ENCODE results near the gene SHCBP1L. TPM values are rescaled to one million over a fixed set of nuclear protein-coding genes. Genes with fewer than 3 reads are reported as not detected.

SHCBP1L gene
- total RNA-seq, 6 experiments from 2014 or later: not detected

DNA sequence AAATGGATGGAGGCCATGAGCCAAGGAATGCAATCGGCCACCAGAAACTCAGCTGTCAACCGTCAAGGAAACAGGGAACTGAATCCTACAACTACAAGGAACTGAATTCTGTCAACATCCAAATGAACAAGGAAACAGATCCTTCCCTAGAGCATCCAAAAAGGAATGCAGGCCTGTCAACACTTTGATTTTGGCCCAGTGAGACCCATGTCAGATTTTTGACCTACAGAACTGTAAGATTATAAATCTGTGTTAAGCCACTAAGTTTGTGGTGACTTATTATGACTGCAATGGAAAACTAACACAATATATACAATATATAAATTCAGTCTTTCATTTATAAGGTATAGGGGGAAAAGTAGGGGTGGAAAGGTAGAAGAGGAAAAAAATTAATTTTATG is 55.3 kb downstream of the SHCBP1L start:
- no peak for TF ChIP-seq POLR2A (IDR thresholded peaks at IDR 0.05)
- TF ChIP-seq, protein P1, sequence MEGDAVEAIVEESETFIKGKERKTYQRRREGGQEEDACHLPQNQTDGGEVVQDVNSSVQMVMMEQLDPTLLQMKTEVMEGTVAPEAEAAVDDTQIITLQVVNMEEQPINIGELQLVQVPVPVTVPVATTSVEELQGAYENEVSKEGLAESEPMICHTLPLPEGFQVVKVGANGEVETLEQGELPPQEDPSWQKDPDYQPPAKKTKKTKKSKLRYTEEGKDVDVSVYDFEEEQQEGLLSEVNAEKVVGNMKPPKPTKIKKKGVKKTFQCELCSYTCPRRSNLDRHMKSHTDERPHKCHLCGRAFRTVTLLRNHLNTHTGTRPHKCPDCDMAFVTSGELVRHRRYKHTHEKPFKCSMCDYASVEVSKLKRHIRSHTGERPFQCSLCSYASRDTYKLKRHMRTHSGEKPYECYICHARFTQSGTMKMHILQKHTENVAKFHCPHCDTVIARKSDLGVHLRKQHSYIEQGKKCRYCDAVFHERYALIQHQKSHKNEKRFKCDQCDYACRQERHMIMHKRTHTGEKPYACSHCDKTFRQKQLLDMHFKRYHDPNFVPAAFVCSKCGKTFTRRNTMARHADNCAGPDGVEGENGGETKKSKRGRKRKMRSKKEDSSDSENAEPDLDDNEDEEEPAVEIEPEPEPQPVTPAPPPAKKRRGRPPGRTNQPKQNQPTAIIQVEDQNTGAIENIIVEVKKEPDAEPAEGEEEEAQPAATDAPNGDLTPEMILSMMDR (IDR thresholded peaks at IDR 0.05): no peak
- no peak for DNase-seq
- Histone ChIP-seq H3K27ac (no peak overlapping the region), H3K4me3 (no peak overlapping the region), H3K4me1 (no peaks in the 10 kb centered on the region), H3K9me3 (no peaks in the 10 kb centered on the region), H3K36me3 (no peaks in the 10 kb centered on the region), H3K27me3 (no peaks in the 10 kb centered on the region)
- no peak for ATAC-seq
- 61% methylated on average over 2 of the region's 2 CpGs for WGBS (ENCODE audit: insufficient coverage, low coverage, low lambda C conversion rate, missing lambda C conversion rate)
- intact Hi-C loops (cut with DNase I): no loop called here

DNA sequence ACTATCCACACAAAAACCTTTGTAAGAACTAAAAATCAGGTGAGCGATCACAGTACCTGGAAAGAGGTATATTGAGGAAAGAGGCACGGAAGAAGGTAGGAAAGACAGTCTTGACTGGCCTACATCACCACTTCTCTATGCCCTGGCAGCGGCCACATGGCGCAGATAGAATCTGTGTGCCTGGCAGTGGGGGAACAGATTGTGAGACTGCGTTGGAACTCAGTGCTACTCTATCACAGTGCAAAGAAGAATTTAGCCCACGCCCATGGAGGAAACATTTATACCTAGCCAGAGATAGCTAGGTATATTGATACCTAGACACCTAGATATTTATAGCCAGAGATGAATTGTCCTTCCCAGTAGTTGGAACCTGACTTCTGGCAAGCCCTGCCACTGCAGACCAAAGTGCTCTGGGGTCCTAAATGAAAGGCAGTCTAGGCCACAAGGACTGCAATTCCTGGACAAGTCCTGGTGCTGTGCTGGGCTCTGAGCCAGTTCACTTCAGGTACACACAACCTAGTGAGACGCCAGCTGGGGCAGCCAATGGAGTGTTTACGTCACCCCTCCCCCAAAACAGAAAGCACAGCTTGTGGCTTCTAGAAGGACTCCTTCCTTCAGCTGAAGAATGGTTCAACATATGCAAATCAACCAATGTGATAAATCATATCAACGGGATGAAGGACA is 61.9 kb downstream of the SHCBP1L start:
- Histone ChIP-seq H3K27me3 (no peaks in the 10 kb centered on the region), H3K4me1 (no peaks in the 10 kb centered on the region), H3K27ac (no peak overlapping the region), H3K4me3 (no peak overlapping the region), H3K36me3 (peaks cover 0 to 26% (median 9%) of the 10 kb centered on the region in 4 donors), H3K9me3 (no peaks in the 10 kb centered on the region)
- intact Hi-C loops (cut with DNase I): no loop called here
- no peak for DNase-seq
- 75% methylated on average over 6 of the region's 9 CpGs for WGBS (ENCODE audit: insufficient coverage, low coverage, low lambda C conversion rate, missing lambda C conversion rate)
- TF ChIP-seq, protein P1 (IDR thresholded peaks at IDR 0.05): no peak
- no peak for TF ChIP-seq POLR2A (IDR thresholded peaks at IDR 0.05)
- ATAC-seq: peak in 2 of 4 donors; percentile 21 to 39

DNA sequence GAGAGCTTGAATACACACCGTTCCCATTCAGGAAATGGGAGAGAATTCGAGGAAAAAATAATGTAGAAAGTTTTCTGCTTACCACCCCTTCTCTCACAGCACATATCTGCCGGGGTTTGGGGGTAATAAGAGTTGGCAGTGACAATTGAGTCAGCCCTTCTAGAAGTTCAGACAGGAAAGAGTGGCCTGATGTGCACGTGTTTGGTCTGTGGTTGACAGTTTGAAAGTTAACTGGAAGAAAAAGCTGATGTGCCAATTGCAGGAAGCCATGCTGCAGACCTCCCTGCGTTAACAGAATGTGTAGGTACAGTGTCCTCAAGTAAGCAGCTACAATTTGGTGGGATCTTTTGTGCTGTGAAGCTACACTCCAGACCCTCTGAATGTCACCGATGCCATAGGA is 63.0 kb downstream of the SHCBP1L start:
- no peaks in the 10 kb centered on the region for H3K27me3 ChIP-seq
- no peak for DNase-seq
- H3K36me3 ChIP-seq: peaks cover 0 to 37% (median 14%) of the 10 kb centered on the region in 4 donors
- ATAC-seq: peak in 1 of 4 donors; percentile 36
- no peak overlapping the region for H3K27ac ChIP-seq
- no peaks in the 10 kb centered on the region for H3K4me1 ChIP-seq
- no peak for TF ChIP-seq POLR2A (IDR thresholded peaks at IDR 0.05)
- TF ChIP-seq, protein P1 (IDR thresholded peaks at IDR 0.05): no peak
- intact Hi-C loops (cut with DNase I): no loop called here
- H3K9me3 ChIP-seq: no peaks in the 10 kb centered on the region
- H3K4me3 ChIP-seq: no peak overlapping the region
- 51% methylated on average over 6 of the region's 6 CpGs for WGBS (ENCODE audit: insufficient coverage, low coverage, low lambda C conversion rate, missing lambda C conversion rate)

DNA sequence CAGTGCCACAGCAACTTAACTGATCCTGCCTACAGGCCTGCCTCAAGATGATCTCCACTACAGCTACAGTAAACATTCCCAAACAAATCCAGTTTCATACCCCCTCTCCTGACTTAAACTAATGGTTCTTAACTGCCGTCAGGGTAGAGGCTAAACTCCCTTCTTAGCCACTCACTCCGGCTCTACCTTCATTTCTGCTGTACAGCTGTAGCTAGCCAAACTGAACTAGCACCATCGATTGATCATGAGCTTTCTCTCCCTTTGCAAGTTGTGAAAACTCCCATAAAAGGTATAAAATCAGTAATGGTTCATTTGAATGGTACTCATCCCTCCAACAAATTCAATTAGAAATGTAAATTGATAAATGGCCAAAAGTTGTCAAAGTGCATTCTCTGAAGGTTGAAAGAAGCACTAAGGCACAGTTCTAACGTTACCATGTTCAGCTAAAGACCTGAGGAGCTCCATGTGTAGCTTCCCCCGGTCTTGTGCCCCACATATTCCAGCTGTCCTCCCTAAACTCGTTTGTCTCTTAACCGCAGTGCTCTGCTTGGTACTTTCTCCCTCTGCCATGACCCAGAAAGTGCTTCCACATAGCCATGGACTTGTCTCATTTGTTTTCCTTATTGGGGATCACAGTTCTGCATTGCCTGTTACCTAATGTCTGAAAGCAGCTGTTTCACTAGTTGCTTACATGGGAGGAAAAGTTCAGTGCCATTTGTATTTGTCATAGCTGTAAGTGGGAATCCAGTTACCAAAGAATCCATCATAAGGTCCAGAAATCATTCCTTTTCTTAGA is 64.0 kb downstream of the SHCBP1L start:
- H3K4me1 ChIP-seq: no peaks in the 10 kb centered on the region
- H3K27ac ChIP-seq: no peak overlapping the region
- H3K36me3 ChIP-seq: peaks cover 0 to 47% (median 22%) of the 10 kb centered on the region in 4 donors
- H3K4me3 ChIP-seq: no peak overlapping the region
- intact Hi-C loops (cut with DNase I): no loop called here
- DNase-seq (no peak), ATAC-seq (no peak)
- H3K9me3 ChIP-seq: no peaks in the 10 kb centered on the region
- TF ChIP-seq, protein P1 (IDR thresholded peaks at IDR 0.05): no peak
- no peak for TF ChIP-seq POLR2A (IDR thresholded peaks at IDR 0.05)
- 82% methylated on average over 7 of the region's 7 CpGs for WGBS (ENCODE audit: insufficient coverage, low coverage, low lambda C conversion rate, missing lambda C conversion rate)
- H3K27me3 ChIP-seq: no peaks in the 10 kb centered on the region

Data from right lobe of liver (tissue), 6 donors.